HG03460 (cell line): ENCODE results near the gene DACH1.

Experiments used
- ATAC-seq: cut with Tn5 transposase; IDR thresholded peaks from one replicate; pipeline ENCODE4 v1.9.1; 2021; ENCODE audit not compliant: unreplicated experiment

The DACH1 gene

GRCh38 chr13:71513411-71514033, 353.5 kb downstream of the DACH1 start:
- ATAC-seq = no peak

DNA sequence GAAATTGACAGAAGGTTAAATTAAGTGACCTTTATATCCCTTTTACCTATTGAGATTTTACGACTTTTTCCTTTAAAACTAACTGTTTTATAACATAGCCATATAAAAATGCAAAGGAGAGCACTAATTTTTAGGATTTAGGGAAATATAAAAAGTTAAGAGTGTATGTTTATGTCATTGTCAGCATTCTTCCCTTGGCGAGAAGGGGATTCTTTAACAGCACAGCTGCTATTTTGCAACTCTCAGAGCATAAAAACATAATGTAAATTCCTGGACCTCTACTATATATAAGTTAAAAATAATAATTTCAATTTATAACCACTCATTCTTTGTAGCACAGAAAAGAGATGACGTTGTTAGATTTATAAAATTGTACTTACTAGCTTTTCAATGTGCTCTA, 363.2 kb downstream of the DACH1 start:
- ATAC-seq = no peak

DNA sequence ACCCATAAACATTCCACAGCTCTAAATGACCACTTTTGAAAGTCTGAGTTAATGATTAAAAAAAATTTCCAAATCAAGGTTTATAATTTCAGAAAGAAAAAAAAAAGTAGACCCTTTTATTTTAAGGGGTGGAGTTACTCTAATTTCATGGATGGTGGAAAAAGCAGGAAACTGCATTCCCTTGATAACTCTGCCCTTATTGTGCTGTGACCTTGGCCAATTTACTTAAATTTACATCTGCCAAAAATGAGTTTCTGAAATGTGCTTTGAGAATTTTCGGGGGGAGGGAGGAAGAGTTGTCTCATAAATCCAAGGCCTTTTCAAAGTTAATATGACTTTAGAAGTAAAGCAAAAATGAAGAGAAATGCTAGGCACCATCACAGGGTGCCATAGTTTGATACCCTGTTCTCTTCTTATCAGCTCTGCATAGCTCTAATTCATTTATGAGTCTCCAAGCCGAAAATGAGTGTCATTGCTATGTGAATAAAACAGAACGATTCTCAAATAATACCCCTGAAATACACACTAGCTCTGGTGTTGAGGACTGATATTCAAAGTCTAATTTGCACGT, 367.0 kb downstream of the DACH1 start:
- ATAC-seq = no peak

GRCh38 chr13:71499235-71499634, 367.8 kb downstream of the DACH1 start:
- no peak for ATAC-seq

GRCh38 chr13:71493189-71493588, 373.8 kb downstream of the DACH1 start:
- no peak for ATAC-seq

DNA sequence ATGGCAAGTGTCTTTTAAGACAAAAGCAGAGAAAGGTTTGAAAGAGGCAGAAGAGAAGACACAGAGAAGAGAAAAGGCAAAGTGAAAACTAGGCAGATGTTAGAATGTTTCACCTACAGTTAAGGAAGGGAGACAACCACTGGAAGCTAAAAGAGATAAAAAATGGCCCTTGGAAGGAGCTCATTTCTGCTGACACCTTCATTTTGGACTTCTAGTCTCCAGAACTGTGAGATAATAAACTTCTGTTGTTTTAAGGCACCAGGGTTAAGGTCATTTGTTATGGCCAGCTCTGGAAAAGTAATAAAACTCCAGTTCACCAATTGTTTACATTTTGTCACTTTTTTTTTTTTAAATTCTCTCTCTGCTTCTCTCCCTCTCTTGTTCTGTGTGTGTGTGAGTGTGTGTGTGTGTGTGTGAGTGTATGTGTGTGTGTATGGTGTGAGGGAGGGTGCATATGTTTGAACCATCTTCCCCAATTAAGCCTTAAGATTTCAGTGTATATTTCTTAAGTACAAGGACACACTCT, 374.6 kb downstream of the DACH1 start:
- ATAC-seq = no peak

- ATAC-seq = no peak
Observed at GRCh38 chr13:71491010-71491409, 376.0 kb downstream of the DACH1 start.

GRCh38 chr13:71489041-71489440, 378.0 kb downstream of the DACH1 start:
- no peak for ATAC-seq

DNA sequence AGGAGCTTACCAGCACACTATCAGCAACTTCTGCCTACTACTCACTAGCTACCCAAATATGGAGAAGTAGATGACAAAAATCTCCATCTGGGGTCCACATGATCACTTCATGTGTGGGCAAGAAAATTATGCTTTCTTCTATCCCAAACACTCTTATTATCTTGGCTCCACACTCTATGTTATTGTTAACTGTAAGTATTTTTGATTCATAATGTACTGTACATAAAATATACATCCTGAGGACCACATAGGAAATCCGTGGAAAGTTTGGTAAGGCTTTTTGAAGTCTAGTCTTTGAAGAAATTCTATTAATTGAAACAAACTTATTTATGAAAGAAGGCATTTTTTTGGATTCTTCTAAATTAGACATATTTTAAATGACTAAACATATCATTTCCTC, 378.8 kb downstream of the DACH1 start:
- ATAC-seq = no peak

DNA sequence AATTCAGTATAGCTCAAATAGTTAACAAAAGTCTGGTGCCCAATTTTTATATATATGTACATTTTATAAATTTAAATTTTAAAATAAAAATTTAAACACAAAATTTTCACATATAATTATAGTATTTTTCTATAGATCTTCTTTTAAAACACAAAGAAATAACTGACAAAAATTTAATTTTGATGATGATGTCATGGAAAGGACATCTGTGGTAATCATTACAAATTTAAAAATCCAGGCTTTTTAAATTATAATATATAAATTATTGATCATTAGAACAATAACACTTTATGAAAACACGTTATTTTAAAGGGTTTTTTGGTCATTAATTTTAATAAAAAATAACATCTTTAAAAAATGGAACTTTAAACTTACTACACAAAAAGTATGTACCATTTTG, 381.1 kb downstream of the DACH1 start:
- no peak for ATAC-seq

DNA sequence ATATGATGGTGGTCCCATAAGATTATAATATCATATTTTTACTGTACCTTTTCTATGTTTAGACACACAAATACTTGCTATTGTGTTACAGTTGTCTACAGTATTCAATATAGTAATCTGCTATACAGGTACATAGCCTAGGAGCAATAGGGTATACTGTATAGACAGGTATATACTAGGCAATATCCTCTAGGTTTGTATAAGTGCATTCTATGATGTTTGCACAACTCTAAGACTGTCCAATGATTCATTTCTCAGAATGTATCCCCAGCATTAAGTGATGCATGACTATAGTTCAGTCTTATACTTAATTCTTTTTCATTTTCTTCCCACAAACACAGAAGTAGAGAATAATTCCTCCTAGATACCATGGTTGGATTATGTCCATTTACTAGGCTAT, 383.3 kb downstream of the DACH1 start:
- ATAC-seq = no peak

GRCh38 chr13:71481501-71481900, 385.5 kb downstream of the DACH1 start:
- no peak for ATAC-seq

DNA sequence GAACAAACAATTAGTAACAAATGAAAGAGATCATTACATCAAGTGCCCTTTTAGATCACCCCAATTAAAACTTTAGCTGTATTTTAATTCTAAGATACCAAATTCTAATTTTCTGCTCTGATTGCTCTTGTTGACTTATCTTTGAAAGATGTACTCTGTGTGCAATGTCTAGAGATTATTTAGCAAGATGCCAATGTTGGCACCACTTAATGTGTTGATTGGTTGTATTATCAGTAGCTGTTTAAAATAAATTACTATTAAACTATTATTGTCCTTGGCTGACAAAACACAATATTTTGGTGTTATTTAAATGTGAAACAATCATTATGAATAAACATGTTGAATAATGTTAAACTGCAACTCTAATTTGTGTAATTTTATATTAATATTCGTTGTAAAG, 386.0 kb downstream of the DACH1 start:
- no peak for ATAC-seq

DNA sequence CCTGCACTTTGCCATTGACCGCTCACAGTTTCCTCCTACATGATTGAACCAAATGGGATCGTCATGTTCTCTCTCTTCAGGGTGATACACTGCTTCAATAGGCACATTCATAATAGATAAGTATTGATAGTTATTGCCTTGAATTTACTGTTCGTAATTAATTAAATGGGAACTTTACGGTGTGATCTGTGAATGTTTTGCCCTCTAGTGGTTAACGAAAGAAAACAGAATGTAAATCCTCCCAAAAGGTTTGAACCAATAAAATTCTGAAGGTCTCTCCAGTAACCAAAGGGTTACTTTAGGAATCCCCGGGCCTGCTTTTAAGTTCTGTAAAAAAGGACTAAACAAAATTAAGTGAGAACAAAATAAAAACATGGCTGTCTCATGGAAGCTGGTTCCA, 389.3 kb downstream of the DACH1 start:
- no peak for ATAC-seq

DNA sequence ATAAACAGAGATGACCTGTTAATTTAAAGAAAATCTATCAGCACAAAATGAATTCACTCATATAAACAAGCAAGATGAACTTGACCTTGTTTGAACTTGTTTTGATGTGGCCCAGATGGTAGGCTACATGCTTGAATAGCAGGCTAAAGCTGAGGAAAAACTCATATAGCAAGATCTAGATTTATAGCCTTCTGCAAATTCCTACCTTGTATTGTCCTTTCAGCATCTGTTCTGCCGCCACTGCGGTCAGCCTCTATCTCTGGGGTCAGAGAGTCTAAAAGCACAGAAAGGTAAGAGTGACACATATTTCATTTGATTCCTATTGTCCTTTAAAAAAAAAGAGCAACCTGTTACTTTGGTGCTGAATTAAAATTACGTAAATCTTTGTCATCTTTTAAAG, 392.1 kb downstream of the DACH1 start:
- no peak for ATAC-seq

- no peak for ATAC-seq
Observed at GRCh38 chr13:71469626-71470025, 397.4 kb downstream of the DACH1 start.

- no peak for ATAC-seq
Observed at GRCh38 chr13:71464686-71465085, 402.3 kb downstream of the DACH1 start.

- ATAC-seq = no peak
Observed at GRCh38 chr13:71461892-71462291, 405.1 kb downstream of the DACH1 start.

DNA sequence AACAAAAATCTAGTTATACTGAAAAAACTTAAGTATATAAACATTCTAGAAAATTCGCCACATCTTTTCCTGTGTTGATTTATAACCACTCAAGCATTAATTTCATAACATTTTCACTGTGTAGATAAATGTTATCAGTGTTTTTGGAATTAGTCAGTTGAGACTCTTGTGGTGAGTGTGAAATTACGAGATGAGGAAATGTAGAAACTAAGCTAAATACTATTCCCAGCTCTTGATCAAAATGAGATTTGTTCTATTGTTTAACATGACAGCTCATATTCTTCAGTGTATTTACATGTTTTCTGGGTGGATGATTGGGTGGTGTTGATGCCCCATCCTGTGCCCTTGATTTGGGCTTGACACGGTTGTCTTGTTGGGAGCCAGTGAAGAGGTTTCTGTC, 406.8 kb downstream of the DACH1 start:
- ATAC-seq = peak; percentile 50

DNA sequence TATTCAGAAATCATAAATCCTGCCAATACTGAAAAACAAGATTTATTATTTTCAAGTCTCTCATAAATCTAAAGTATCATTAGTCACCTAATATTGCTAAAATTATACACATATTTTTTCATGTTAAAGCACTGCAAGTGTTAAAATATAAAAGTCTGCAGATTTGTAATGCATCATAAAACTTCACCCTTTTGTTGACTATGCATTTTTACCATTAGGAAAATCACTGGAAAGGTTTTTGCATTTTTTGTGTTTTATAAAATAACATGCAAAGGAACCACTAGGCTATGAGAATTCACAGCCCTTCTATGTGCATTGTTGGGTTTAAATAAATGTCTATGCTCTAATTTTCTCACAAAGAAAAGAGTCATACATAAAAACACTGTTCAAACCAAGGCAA, 407.3 kb downstream of the DACH1 start:
- no peak for ATAC-seq

GRCh38 chr13:71457645-71458044, 409.4 kb downstream of the DACH1 start:
- no peak for ATAC-seq

DNA sequence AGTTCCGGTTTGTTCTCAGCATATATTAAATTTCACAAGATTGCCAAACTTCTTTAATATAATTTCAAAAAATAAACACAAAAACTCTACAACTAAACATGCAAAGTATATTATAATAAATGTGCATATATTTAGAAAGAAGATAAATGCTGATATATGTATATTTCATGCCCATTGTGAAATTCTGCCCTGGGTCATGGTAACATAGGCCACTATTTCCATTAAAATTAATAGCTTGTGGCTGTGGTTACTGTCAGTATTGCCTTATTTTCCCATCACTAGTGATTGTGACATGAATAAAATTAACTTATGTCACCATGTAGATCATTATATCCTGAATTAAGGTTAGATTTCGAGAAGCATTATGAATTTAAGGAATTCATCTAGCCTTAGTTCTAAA, 410.9 kb downstream of the DACH1 start:
- ATAC-seq = no peak

DNA sequence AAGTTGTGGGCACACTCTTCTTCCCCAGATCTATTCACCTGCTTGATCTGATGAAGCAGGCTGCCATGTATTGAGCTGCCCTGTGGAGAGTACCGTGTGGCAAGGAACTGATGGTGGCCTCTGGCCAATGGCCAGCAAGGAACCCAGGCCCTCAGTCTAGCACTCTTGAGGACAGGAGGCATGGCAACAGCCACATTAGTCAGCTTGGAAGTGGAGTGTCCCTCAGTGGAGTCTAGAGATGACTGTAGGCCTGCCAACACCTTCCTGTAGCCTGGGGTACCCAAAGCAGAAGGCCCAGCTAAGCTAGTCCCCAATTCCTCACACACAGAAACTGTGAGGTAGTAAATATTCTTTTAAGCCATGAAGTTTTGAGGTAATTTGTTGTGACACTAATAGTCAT, 412.5 kb downstream of the DACH1 start:
- ATAC-seq = no peak
